Mucosa of rectum (tissue), 2 donors: ENCODE data around the gene LIN7A.

Source experiments
- H3K27ac ChIP-seq, 2 donors: one replicate each; pipeline ENCODE4 v1.7.0; 2013; ENCODE audit warnings: inconsistent platforms in 2 of 2, low read depth in 2 of 2, low read length in 2 of 2
- H3K27me3 ChIP-seq, 2 donors: one replicate each; pipeline ENCODE4 v1.7.0; 2013; ENCODE audit warnings: low read length in 2 of 2; ENCODE audit not compliant: control insufficient read depth in 2 of 2, insufficient read depth in 2 of 2
- H3K36me3 ChIP-seq, 2 donors: one replicate each; pipeline ENCODE4 v1.7.0; 2013; ENCODE audit warnings: low read length in 2 of 2; ENCODE audit not compliant: control insufficient read depth in 2 of 2, insufficient read depth in 2 of 2
- H3K4me1 ChIP-seq, 2 donors: one replicate each; pipeline ENCODE4 v1.7.0; 2013; ENCODE audit warnings: low read length in 2 of 2, mild to moderate bottlenecking in 1 of 2; ENCODE audit not compliant: control insufficient read depth in 2 of 2, insufficient read depth in 2 of 2
- H3K4me3 ChIP-seq, 2 donors: one replicate each; pipeline ENCODE4 v1.7.0; 2013; ENCODE audit warnings: low read length in 2 of 2
- H3K9ac ChIP-seq, 2 donors: one replicate each; pipeline ENCODE4 v1.7.0; 2013; ENCODE audit warnings: low read length in 2 of 2, low read depth in 1 of 2, mild to moderate bottlenecking in 1 of 2
- H3K9me3 ChIP-seq, 2 donors: one replicate each; pipeline ENCODE4 v1.7.0; 2013; ENCODE audit warnings: low read length in 2 of 2; ENCODE audit not compliant: control insufficient read depth in 2 of 2
- donor health status: healthy.
- donor health status: Normal muscosa, but diverticular disease.

The LIN7A gene

GRCh38 chr12:80745851-80746505 lies 191.8 kb downstream of the LIN7A start:
- H3K36me3 ChIP-seq: no peaks in the 10 kb centered on the region
- H3K27me3 ChIP-seq: no peaks in the 10 kb centered on the region
- no peak overlapping the region for H3K4me3 ChIP-seq
- no peaks in the 10 kb centered on the region for H3K9me3 ChIP-seq
- no peak overlapping the region for H3K9ac ChIP-seq
- H3K4me1 ChIP-seq: no peaks in the 10 kb centered on the region
- H3K27ac ChIP-seq: no peak overlapping the region
